Sigmoid colon (tissue), 4 donors: Measurements from ENCODE around the gene SORBS1.

Experiments used
- POLR2A ChIP-seq, 2 donors: fragments of 450-650 bp; IDR thresholded peaks; one replicate each; pipeline ENCODE4 v1.6.1; 2016; ENCODE audit warnings: antibody characterized with exemption in 2 of 2, mild to moderate bottlenecking in 2 of 2, moderate library complexity in 2 of 2
- POLR2AphosphoS5 ChIP-seq, 4 donors: sonication (generic); formaldehyde crosslinking; IDR thresholded peaks; one replicate each; pipeline ENCODE4 v1.6.1; 2017; ENCODE audit warnings: antibody characterized with exemption in 4 of 4
- TF ChIP-seq, protein P1 (sequence below), 4 experiments: fragments of 450-650 bp in 3 of 4; fragments of 200-600 bp in 1 of 4; IDR thresholded peaks; one replicate each; pipeline ENCODE4 v1.5.1; 2016 to 2019; ENCODE audit warnings: antibody characterized with exemption in 4 of 4, mild to moderate bottlenecking in 3 of 4, moderate library complexity in 2 of 4

DNA sequence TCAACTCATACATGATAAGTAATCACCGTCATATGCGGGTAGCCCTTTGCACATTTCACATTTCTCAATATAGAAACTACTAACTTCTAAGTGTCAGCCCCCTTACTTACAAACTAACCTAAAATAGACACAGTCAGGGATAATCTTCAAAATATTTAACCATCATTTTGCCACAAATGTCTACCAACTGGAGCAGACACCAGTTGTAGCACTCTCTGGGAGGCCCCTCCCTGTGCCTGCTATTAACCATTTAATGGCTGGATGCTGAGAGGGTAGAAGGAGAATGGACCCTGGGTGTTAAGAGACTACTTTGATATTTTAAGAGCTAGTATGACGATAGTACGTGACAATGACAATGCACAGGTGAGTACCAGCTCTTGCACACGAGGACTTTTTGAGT, 116.4 kb downstream of the SORBS1 start:
- TF ChIP-seq POLR2AphosphoS5 (IDR thresholded peaks at IDR 0.05) (no peak), POLR2A (IDR thresholded peaks at IDR 0.05) (no peak)
- TF ChIP-seq, protein P1, sequence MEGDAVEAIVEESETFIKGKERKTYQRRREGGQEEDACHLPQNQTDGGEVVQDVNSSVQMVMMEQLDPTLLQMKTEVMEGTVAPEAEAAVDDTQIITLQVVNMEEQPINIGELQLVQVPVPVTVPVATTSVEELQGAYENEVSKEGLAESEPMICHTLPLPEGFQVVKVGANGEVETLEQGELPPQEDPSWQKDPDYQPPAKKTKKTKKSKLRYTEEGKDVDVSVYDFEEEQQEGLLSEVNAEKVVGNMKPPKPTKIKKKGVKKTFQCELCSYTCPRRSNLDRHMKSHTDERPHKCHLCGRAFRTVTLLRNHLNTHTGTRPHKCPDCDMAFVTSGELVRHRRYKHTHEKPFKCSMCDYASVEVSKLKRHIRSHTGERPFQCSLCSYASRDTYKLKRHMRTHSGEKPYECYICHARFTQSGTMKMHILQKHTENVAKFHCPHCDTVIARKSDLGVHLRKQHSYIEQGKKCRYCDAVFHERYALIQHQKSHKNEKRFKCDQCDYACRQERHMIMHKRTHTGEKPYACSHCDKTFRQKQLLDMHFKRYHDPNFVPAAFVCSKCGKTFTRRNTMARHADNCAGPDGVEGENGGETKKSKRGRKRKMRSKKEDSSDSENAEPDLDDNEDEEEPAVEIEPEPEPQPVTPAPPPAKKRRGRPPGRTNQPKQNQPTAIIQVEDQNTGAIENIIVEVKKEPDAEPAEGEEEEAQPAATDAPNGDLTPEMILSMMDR (IDR thresholded peaks at IDR 0.05) = no peak
